HEK293 (cell line): ENCODE measurements around the gene PHETA2.

Experiments
- EGR2 ChIP-seq: fragments of 450-650 bp; formaldehyde crosslinking; IDR thresholded peaks from 2 replicates; pipeline ENCODE4 v1.5.1; 2016; ENCODE audit warnings: low read depth, missing biosample characterization, missing genetic modification characterization
- GLIS2 ChIP-seq: fragments of 450-650 bp; formaldehyde crosslinking; IDR thresholded peaks from 2 replicates; pipeline ENCODE4 v1.5.1; 2016; ENCODE audit warnings: missing biosample characterization, missing genetic modification characterization
- OVOL3 ChIP-seq: fragments of 450-650 bp; formaldehyde crosslinking; IDR thresholded peaks from 2 replicates; pipeline ENCODE4 v1.5.1; 2016; ENCODE audit warnings: missing biosample characterization, missing genetic modification characterization
- SALL2 ChIP-seq: fragments of 450-650 bp; formaldehyde crosslinking; IDR thresholded peaks from 2 replicates; pipeline ENCODE4 v1.5.0; 2017; ENCODE audit warnings: missing biosample characterization, mild to moderate bottlenecking, missing genetic modification characterization, borderline replicate concordance
- SCRT1 ChIP-seq: fragments of 450-650 bp; formaldehyde crosslinking; IDR thresholded peaks from 2 replicates; pipeline ENCODE4 v1.5.1; 2016; ENCODE audit warnings: missing biosample characterization, missing genetic modification characterization, borderline replicate concordance
- SCRT2 ChIP-seq: fragments of 450-650 bp; formaldehyde crosslinking; IDR thresholded peaks from 2 replicates; pipeline ENCODE4 v1.5.1; 2016; ENCODE audit warnings: missing biosample characterization, missing genetic modification characterization
- YY2 ChIP-seq: fragments of 450-650 bp; formaldehyde crosslinking; IDR thresholded peaks from 2 replicates; pipeline ENCODE4 v1.5.1; 2016; ENCODE audit warnings: missing biosample characterization, missing genetic modification characterization
- ZBTB20 ChIP-seq: fragments of 450-650 bp; formaldehyde crosslinking; IDR thresholded peaks from 2 replicates; pipeline ENCODE4 v1.5.1; 2016; ENCODE audit warnings: missing biosample characterization, missing genetic modification characterization
- ZBTB48 ChIP-seq: fragments of 450-650 bp; formaldehyde crosslinking; IDR thresholded peaks from 2 replicates; pipeline ENCODE4 v1.5.1; 2016; ENCODE audit warnings: missing biosample characterization, missing genetic modification characterization
- ZIC2 ChIP-seq: fragments of 450-650 bp; formaldehyde crosslinking; IDR thresholded peaks from 2 replicates; pipeline ENCODE4 v1.5.1; 2016; ENCODE audit warnings: missing biosample characterization, missing genetic modification characterization
- ZNF157 ChIP-seq: fragments of 450-650 bp; formaldehyde crosslinking; IDR thresholded peaks from 2 replicates; pipeline ENCODE4 v1.5.1; 2016; ENCODE audit warnings: missing biosample characterization, missing genetic modification characterization
- ZNF2 ChIP-seq: fragments of 450-650 bp; formaldehyde crosslinking; IDR thresholded peaks from 2 replicates; pipeline ENCODE4 v1.5.1; 2016; ENCODE audit warnings: missing biosample characterization, missing genetic modification characterization
- ZNF214 ChIP-seq: fragments of 450-650 bp; formaldehyde crosslinking; IDR thresholded peaks from 2 replicates; pipeline ENCODE4 v1.5.1; 2017; ENCODE audit warnings: missing biosample characterization, mild to moderate bottlenecking, missing genetic modification characterization, borderline replicate concordance
- ZNF221 ChIP-seq: fragments of 450-650 bp; formaldehyde crosslinking; IDR thresholded peaks from 2 replicates; pipeline ENCODE4 v1.5.1; 2017; ENCODE audit warnings: missing biosample characterization, missing genetic modification characterization, borderline replicate concordance
- ZNF223 ChIP-seq: fragments of 450-650 bp; formaldehyde crosslinking; IDR thresholded peaks from 2 replicates; pipeline ENCODE4 v1.5.1; 2016; ENCODE audit warnings: missing biosample characterization, missing genetic modification characterization
- ZNF449 ChIP-seq: fragments of 450-650 bp; formaldehyde crosslinking; IDR thresholded peaks from 2 replicates; pipeline ENCODE4 v1.5.1; 2017; ENCODE audit warnings: missing biosample characterization, mild to moderate bottlenecking, missing genetic modification characterization, moderate library complexity
- ZNF48 ChIP-seq: fragments of 450-650 bp; formaldehyde crosslinking; IDR thresholded peaks from 2 replicates; pipeline ENCODE4 v1.5.1; 2016; ENCODE audit warnings: missing biosample characterization, missing genetic modification characterization
- ZNF530 ChIP-seq: fragments of 450-650 bp; formaldehyde crosslinking; IDR thresholded peaks from 2 replicates; pipeline ENCODE4 v1.5.1; 2016; ENCODE audit warnings: low read depth, missing biosample characterization, missing genetic modification characterization
- ZNF548 ChIP-seq: fragments of 450-650 bp; formaldehyde crosslinking; IDR thresholded peaks from 2 replicates; pipeline ENCODE4 v1.5.1; 2016; ENCODE audit warnings: missing biosample characterization, missing genetic modification characterization
- ZNF555 ChIP-seq: fragments of 450-650 bp; formaldehyde crosslinking; conservative IDR thresholded peaks from 2 replicates; pipeline ENCODE4 v1.5.1; 2017; ENCODE audit warnings: missing biosample characterization, mild to moderate bottlenecking, missing genetic modification characterization, inconsistent platforms
- ZNF596 ChIP-seq: fragments of 450-650 bp; IDR thresholded peaks from 2 replicates; pipeline ENCODE4 v1.5.0; 2018; ENCODE audit warnings: missing biosample characterization, mild to moderate bottlenecking, missing genetic modification characterization, moderate library complexity
- ZNF629 ChIP-seq: fragments of 450-650 bp; formaldehyde crosslinking; IDR thresholded peaks from 2 replicates; pipeline ENCODE4 v1.5.1; 2017; ENCODE audit warnings: missing biosample characterization, missing genetic modification characterization
- ZNF654 ChIP-seq: fragments of 450-650 bp; formaldehyde crosslinking; IDR thresholded peaks from 2 replicates; pipeline ENCODE4 v1.5.1; 2016; ENCODE audit warnings: low read depth, missing biosample characterization, missing genetic modification characterization
- ZNF704 ChIP-seq: fragments of 450-650 bp; formaldehyde crosslinking; IDR thresholded peaks from 2 replicates; pipeline ENCODE4 v1.5.1; 2016; ENCODE audit warnings: missing biosample characterization, missing genetic modification characterization
- ZNF768 ChIP-seq: fragments of 450-650 bp; formaldehyde crosslinking; IDR thresholded peaks from 2 replicates; pipeline ENCODE4 v1.5.1; 2018; ENCODE audit warnings: missing biosample characterization, mild to moderate bottlenecking, missing genetic modification characterization
- ZNF777 ChIP-seq: fragments of 450-650 bp; formaldehyde crosslinking; IDR thresholded peaks from 2 replicates; pipeline ENCODE4 v1.5.1; 2017; ENCODE audit warnings: missing biosample characterization, missing genetic modification characterization, borderline replicate concordance
- ZNF785 ChIP-seq: fragments of 450-650 bp; formaldehyde crosslinking; IDR thresholded peaks from 2 replicates; pipeline ENCODE4 v1.5.1; 2016; ENCODE audit warnings: missing biosample characterization, missing genetic modification characterization
- ZNF830 ChIP-seq: fragments of 450-650 bp; IDR thresholded peaks from 2 replicates; pipeline ENCODE4 v1.5.0; 2018; ENCODE audit warnings: missing biosample characterization, missing genetic modification characterization, low read depth, mild to moderate bottlenecking, moderate library complexity
- ZNF843 ChIP-seq: fragments of 450-650 bp; formaldehyde crosslinking; IDR thresholded peaks from 2 replicates; pipeline ENCODE4 v1.5.1; 2016; ENCODE audit warnings: missing biosample characterization, missing genetic modification characterization
- TF ChIP-seq, protein P1 (sequence below): fragments of 450-650 bp; formaldehyde crosslinking; IDR thresholded peaks from 2 replicates; pipeline ENCODE4 v1.5.1; 2017; ENCODE audit warnings: missing biosample characterization, missing genetic modification characterization
- TF ChIP-seq, protein P2 (sequence below): fragments of 450-650 bp; formaldehyde crosslinking; IDR thresholded peaks from 2 replicates; pipeline ENCODE4 v1.5.1; 2016; ENCODE audit warnings: missing biosample characterization, missing genetic modification characterization
- TF ChIP-seq, protein P3 (sequence below): fragments of 450-650 bp; formaldehyde crosslinking; IDR thresholded peaks from 2 replicates; pipeline ENCODE4 v1.5.1; 2016; ENCODE audit warnings: missing biosample characterization, missing genetic modification characterization
- TF ChIP-seq, protein P4 (sequence below): fragments of 450-650 bp; formaldehyde crosslinking; IDR thresholded peaks from 2 replicates; pipeline ENCODE4 v1.5.1; 2016; ENCODE audit warnings: missing biosample characterization, missing genetic modification characterization, low read depth

Gene PHETA2

DNA sequence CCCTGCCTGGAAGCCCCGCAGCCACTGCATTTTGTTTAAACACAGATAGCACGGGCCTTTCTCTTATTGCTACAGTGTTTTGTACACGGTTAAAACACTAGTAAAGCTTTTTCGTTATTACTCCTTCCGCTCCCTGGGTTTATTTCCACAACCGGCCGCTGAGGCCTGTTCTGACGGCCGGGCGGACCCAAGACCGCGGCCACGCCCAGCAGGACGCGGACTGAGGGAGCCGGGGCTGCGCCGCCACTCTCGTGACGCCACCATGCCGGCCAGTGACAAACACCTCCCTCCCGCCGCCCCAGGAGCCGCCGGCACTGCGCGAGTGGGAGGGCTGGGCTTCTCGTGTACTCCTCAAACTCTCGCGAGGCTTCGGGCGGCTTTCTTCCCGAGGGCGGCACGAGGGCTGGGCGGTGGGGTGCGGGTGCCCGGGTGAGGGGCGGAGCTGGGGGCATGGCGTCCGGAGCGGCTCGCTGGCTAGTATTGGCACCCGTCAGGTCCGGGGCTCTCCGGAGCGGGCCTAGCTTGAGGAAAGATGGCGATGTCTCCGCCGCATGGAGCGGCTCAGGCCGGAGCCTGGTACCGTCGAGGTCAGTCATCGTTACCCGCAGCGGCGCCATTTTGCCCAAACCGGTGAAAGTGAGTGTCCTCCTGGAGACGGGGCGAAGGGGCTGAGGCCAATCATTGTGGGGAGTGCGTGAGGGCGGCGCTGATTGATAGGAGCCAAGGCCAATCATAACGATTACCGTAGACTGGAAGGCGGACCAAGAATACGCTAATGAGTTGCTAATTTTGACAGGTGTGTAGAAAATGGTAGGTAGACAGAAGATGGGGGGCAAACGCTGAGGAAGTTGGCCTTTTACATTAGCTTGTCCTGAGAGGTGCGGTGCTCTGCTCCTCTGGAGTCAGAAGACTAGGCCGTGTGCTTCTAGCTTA lies 5.5 kb downstream of the PHETA2 start, which contains the start of gene SMDT1 (continued):
- TF ChIP-seq, protein P1, sequence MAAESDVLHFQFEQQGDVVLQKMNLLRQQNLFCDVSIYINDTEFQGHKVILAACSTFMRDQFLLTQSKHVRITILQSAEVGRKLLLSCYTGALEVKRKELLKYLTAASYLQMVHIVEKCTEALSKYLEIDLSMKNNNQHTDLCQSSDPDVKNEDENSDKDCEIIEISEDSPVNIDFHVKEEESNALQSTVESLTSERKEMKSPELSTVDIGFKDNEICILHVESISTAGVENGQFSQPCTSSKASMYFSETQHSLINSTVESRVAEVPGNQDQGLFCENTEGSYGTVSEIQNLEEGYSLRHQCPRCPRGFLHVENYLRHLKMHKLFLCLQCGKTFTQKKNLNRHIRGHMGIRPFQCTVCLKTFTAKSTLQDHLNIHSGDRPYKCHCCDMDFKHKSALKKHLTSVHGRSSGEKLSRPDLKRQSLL (tag by site-specific recombination): no peak
- TF ChIP-seq ZNF768 (tag by site-specific recombination) (no peak), ZNF555 (tag by site-specific recombination) (no peak), ZNF214 (tag by site-specific recombination) (no peak), EGR2 (tag by site-specific recombination) (peak; percentile 91), SCRT1 (tag by site-specific recombination) (no peak), ZNF777 (tag by site-specific recombination) (peak; percentile 97), SALL2 (no peak), ZNF449 (tag by site-specific recombination) (0 out of 2 replicates have a peak, but pooled peaks have one; percentile 31), ZNF785 (tag by site-specific recombination) (0 out of 2 replicates have a peak, but pooled peaks have one; percentile 52), ZBTB20 (tag by site-specific recombination) (peak; percentile 93), ZNF596 (tag by site-specific recombination) (no peak), YY2 (tag by site-specific recombination) (peak; percentile 94), ZNF157 (tag by site-specific recombination) (no peak), ZNF530 (tag by site-specific recombination) (no peak), GLIS2 (tag by site-specific recombination) (peak; percentile 73), SCRT2 (peak; percentile 19; the same call in 1 of the 2 replicates), ZBTB48 (tag by site-specific recombination) (no peak; the same call in 1 of the 2 replicates), ZIC2 (peak; percentile 60), ZNF830 (tag by site-specific recombination) (no peak), ZNF48 (no peak), ZNF629 (tag by site-specific recombination) (peak; percentile 89), ZNF843 (tag by site-specific recombination) (no peak; the same call in 1 of the 2 replicates), ZNF221 (no peak), ZNF654 (tag by site-specific recombination) (no peak), ZNF704 (no peak), ZNF223 (tag by site-specific recombination) (no peak), OVOL3 (tag by site-specific recombination) (no peak), ZNF548 (tag by site-specific recombination) (no peak), ZNF2 (tag by site-specific recombination) (peak; percentile 44; the same call in 1 of the 2 replicates)
- TF ChIP-seq, protein P2, sequence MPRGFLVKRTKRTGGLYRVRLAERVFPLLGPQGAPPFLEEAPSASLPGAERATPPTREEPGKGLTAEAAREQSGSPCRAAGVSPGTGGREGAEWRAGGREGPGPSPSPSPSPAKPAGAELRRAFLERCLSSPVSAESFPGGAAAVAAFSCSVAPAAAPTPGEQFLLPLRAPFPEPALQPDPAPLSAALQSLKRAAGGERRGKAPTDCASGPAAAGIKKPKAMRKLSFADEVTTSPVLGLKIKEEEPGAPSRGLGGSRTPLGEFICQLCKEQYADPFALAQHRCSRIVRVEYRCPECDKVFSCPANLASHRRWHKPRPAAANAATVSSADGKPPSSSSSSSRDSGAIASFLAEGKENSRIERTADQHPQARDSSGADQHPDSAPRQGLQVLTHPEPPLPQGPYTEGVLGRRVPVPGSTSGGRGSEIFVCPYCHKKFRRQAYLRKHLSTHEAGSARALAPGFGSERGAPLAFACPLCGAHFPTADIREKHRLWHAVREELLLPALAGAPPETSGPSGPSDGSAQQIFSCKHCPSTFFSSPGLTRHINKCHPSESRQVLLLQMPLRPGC (tag by site-specific recombination): peak; percentile 64
- TF ChIP-seq, protein P3, sequence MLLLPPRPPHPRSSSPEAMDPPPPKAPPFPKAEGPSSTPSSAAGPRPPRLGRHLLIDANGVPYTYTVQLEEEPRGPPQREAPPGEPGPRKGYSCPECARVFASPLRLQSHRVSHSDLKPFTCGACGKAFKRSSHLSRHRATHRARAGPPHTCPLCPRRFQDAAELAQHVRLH (tag by site-specific recombination): peak; percentile 78
- TF ChIP-seq, protein P4, sequence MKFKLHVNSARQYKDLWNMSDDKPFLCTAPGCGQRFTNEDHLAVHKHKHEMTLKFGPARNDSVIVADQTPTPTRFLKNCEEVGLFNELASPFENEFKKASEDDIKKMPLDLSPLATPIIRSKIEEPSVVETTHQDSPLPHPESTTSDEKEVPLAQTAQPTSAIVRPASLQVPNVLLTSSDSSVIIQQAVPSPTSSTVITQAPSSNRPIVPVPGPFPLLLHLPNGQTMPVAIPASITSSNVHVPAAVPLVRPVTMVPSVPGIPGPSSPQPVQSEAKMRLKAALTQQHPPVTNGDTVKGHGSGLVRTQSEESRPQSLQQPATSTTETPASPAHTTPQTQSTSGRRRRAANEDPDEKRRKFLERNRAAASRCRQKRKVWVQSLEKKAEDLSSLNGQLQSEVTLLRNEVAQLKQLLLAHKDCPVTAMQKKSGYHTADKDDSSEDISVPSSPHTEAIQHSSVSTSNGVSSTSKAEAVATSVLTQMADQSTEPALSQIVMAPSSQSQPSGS: no peak
